HG03064 (cell line): ENCODE results near the gene PELI1.

Experiments used
- ATAC-seq: cut with Tn5 transposase; IDR thresholded peaks from one replicate; pipeline ENCODE4 v1.9.1; 2021; ENCODE audit warnings: low read depth; ENCODE audit not compliant: unreplicated experiment

The PELI1 gene

GRCh38 chr2:64162516-64162915 lies 18.3 kb upstream of the PELI1 start:
- ATAC-seq, result no peak

GRCh38 chr2:64157792-64158191 lies 13.6 kb upstream of the PELI1 start:
- ATAC-seq, result no peak

GRCh38 chr2:64153811-64154210 lies 9.6 kb upstream of the PELI1 start:
- no peak for ATAC-seq

DNA sequence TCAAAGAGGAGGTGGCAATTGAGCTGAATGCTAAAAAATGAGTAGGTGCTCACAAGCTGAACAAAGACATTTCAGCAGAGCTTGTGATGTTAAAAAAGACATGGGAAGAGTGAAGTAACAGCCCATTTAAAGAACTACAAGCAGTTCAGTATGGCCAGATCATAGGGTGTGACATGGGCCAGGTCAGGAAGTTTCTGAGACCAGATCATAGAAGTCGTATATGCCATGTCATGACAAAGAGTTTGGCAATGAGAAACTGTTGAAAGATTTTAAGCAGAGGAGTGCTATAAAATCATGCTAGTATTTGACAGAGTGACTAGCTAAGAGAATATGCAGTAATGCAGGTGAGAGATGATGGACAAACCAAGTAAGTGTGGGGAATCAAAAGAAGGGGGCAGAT lies 7.3 kb upstream of the PELI1 start:
- ATAC-seq, result no peak

DNA sequence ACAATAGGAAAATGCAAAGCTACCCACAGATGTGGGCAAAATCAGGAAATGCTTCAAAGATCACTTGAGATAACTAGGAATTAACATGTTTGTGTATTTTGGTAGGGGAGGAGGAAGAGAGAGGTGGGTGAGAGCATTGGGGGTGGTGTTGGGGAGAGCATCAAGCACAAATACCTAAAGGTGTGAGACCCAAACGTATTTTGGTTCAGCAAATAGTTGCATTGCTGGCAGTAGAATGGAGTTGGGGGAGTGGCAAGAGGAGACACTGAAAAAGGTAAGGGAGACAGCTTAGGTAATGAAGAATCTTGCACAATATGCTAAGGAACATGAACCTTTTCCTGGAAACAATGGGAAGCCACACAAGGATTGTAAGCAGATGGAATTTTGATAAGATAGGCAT lies 1.5 kb upstream of the PELI1 start:
- no peak for ATAC-seq

DNA sequence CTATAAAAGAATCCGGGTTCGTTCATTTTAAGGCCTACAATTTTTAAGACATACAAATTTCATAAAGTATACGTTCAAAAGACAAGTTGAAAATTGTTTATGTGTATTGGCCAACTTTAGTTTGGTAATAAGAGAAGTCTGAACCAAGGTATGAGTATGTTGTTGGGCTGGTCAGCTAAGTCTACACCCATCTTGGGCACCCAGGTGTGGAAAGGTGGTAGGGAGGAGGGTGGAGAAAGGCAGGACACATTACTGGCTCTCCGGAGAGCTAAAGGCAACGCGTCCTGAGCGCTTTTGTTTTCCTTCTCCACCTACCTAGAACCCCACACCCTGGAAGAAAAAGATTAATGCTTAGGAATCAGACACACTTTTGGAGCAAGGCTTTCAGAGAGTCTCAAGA lies 899 bp upstream of the PELI1 start:
- ATAC-seq, result no peak

DNA sequence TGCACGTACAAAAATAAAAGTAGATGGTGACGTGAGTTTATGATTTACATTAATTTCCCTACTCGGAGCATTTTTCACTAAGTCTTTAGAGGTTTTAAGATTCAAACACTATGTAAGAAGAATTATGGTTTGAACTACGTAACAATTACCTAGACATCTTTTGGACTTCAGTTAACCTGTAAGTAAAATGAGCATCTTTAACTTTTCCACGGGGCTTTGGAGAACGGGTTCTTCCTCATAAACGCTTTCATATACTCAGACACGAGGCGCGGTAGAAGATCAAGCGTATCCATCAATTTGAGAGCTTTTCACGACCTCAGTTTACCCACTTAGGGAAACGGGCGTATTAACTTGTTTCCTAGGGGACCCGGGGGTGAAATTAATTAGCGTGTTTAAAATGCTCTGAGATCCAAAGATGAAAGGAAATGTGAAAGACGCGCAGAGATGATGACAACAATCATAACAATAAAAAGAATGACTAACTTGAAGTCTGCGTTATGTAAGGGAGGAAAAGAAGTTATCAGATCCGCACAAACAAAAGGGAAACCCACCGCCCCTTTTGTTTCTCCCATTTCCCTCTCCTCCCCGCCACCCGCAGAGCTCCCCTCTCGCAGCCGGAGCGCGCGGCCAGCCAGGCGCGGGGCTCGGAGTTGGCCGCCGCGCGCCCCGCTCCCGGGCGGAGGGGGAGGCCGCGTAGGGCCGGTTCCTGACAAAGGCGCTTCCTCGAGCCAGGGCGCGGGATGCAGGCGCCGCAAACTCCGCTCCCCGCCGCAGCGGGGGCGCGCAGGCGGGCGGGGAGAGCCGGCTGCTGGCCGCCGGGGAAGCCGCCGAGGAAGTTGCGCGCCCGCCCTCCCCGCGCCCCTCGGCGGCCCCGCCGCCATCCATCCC lies 807 bp downstream of the PELI1 start:
- ATAC-seq, result peak; percentile 22

DNA sequence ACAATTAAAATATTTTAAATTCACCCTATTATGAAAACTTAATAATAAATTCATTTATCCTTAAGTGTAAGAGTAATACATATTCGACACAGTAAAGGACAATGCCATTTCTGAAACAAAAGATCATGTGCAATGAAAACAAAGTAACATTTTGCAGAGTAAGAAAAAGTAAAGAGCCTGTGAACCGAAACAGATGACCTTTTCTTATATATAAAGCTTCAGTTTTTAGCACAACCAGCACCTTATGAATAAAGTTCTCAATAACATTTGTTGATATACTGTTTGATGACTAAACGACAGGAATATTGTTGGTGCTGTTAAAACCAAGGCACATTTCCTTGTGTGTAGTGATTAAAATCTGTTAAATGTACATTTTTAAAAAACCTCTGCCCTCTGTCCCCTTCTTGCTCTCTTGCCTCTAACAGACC lies 1.5 kb downstream of the PELI1 start:
- ATAC-seq, result no peak

DNA sequence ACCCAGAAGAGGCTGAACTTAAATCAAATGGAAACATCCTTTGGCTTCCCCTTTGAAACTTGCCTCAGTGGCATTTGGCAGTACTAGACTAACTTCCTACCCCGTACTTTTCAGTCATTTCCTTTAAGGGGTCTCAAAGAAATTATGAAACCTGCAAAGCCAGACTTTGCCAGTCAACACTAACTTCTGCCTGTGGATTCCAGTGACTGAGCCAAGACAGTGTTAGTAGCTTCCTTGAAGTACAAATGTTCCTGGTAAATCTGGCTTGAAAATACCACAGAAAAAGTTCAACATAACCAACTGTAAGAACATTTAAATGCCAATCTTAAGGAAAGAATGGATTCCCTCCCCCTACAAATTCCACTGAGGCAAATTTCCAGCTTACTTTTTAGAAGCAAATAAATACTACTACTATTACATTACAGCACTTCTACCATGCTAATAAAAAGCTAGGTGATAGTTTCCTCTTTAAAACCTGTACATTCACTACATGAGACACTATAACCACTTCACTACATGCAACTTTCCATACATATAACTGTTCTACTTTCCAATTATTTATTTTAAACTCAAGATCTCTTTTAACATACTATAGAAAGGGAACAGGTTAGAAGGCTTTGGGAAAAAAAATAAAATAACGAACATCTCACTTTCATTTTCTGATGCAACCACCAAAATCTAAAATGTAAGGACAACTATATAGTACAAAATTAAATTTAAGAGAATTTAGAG lies 2.4 kb downstream of the PELI1 start:
- no peak for ATAC-seq

- no peak for ATAC-seq
Measured at GRCh38 chr2:64140665-64141200, 3.5 kb downstream of the PELI1 start.

- ATAC-seq, result no peak
Measured at GRCh38 chr2:64139956-64140355, 4.3 kb downstream of the PELI1 start.

DNA sequence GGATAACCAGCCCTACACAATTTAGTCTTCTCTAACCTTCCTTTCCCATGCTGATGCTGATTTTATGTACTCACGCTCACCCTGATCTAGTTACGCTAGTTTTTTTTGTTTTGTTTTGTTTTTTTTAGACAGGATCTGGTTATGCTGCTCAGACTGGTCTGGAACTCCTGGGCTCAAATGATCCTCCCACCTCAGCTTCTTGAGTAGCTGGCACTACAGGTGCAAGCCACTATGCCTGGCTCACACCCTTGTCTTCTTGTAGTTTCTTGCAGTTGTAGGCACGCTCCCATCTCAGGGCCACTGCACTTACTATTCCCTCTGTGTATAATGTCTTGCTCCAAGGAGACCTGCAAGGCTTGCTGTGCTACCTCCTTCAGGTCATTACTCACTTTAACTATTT lies 6.2 kb downstream of the PELI1 start:
- no peak for ATAC-seq

DNA sequence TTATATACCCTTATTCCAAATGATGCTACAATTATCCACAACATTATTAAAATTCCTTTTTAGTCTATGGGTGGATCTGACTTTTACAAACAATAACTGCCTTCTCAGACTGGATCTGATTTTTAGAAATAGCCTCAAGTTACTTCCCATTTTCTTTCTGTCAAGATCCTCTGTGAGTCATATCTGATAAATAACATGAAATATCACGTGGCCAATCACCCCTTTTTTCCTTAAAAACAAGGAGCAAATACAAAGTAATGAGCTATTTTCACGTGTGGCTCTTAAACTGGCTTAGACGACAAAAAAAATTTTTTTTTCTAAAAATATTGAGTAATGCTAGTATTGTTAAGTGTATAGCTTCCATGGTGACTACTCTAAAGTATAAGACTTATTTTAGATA lies 6.7 kb downstream of the PELI1 start:
- no peak for ATAC-seq

- no peak for ATAC-seq
Measured at GRCh38 chr2:64135421-64135820, 8.8 kb downstream of the PELI1 start.

- ATAC-seq, result no peak
Measured at GRCh38 chr2:64134813-64135212, 9.4 kb downstream of the PELI1 start.

GRCh38 chr2:64133828-64134227 lies 10.4 kb downstream of the PELI1 start:
- ATAC-seq, result no peak

DNA sequence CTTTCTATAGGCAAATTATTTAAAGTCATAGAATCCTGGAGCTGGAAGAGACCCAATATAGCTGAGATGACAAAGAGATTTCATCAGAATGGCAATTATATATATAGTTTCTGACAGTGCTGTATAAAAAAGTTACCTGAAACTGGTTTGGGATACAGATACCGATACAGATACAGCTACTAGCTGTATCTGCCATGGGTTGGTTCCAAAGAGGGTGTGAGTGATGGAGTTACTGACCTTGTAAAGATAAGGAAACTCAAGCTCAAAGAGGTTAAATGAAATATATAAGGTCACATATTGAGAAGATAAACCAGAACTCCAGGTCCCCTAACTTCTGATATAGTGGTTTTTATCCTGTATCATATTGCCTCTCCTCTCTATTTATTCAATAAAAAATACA lies 10.9 kb downstream of the PELI1 start:
- ATAC-seq, result no peak

DNA sequence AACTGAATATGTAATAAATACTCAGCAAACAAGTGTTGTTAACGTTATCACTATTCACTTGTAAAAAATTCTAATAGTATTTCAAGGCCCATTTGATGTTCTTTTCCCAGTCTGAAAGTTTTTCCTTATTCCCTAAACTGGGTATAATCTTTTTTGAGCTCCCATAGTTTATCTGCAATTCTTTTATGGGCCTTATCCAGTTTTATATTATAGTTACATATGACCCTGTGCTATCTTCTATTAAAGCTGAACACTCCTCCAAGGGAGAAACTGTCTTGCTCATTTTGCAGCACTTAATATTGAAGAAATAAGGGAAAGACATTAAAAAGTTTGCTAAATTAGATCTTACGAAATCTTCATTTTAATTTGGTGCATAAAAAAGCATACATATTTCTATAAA lies 13.9 kb downstream of the PELI1 start:
- no peak for ATAC-seq

- ATAC-seq, result no peak
Measured at GRCh38 chr2:64128943-64129391, 15.3 kb downstream of the PELI1 start.

DNA sequence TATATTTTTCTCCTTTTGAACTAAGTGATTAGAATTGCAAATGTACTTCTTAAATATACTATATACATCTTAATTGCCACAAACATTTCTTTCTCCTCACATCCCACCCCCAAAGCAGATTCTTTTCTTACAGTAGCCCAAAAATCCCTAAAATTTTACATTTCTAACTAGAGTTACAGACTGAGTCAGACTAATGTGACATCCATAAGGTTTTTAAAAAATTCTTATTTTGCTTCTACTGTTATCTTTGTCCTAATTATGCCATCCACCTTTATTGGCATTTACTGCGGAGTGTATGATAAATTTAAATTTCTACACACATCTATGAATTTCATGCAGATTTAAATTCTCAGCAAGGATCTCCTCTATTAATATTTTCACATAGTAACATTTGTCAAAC lies 15.8 kb downstream of the PELI1 start:
- no peak for ATAC-seq

DNA sequence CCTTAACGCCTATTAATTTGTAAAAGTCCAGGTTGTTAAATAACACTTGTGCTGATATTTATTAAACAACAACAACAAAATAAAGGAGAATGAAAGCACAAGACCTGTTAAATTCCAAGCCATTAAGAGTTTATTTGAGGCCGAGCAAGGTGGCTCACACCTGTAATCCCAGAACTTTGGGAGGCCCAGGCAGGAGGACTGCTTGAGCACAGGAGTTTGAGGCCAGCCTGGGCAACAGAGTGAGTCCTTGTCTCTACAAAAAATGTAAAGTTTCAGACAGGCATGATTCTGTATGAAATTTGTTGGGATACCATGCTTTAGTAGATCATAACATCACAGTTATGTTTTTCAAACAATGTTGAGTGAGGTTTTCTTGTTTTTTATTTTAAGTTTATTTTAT lies 17.1 kb downstream of the PELI1 start:
- ATAC-seq, result no peak

GRCh38 chr2:64126601-64127000 lies 17.6 kb downstream of the PELI1 start:
- no peak for ATAC-seq
